ENCODE data around the gene CLIC1.

Gene CLIC1

GRCh38 chr6:31737991-31738979 is 2.0 kb upstream of the CLIC1 start:
- peak; percentile 48 for DNase-seq

DNA sequence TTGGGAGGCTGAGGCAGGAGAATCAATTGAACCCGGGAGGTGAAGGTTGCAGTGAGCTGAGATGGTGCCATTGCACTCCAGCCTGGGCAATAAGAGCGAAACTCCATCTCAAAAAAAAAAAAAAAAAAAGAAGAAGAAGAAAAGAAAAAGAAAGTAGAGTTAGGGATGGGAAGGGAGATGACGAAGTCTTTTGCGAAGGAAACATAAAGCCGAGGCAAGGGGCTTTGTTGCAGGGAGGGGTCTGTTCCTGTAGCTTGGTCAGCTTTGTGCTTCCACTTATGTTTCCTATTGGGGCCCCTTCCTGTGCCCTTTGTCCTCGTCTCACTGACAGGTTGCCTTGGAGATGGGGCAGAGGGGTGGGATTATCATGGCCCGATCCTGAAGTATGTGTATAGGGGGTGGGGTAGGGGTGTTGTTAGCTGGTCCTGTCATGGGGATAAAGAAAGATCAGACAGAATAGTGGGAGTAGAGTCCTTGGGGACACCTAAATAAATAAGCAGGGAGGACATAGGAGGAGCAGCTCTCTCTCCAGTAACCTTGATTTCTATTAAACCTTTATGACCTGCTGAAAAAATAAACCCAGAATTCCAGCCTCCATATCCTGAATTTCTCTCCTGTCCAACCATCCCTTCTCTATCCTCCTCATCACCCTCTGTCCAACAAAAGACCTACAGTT is 1.1 kb upstream of the CLIC1 start:
- no peak for DNase-seq

DNA sequence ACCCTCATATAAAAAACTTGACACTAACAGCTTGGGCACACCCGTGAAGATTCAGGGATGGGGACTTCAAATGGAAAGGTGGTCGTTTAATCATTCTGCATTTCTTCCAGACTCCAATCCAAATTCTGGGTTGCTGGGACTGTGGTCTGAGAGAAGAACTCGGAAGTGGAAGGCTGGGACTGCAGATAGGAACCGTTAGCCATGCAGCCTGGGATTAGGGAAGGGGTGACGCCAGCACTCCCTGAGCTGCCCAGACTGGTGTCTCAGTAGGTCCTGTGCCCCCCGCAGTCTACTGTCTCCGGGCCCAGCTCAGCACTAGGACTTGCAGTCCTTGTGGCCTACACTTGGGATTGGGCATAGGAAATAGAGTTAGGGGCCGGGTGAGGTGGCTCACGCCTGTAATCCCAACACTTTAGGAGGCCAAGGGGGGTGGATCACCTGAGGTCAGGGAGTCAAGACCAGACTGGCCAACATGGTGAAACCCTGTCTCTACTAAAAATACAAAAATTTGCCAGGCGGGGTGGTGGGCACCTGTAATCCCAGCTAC is 511 bp upstream of the CLIC1 start:
- DNase-seq: no peak

- peak; percentile 41 for DNase-seq
These were observed 1.4 kb downstream of the CLIC1 start for GRCh38 chr6:31734821-31735406.

GRCh38 chr6:31734247-31734820 is 2.0 kb downstream of the CLIC1 start:
- DNase-seq: no peak

DNA sequence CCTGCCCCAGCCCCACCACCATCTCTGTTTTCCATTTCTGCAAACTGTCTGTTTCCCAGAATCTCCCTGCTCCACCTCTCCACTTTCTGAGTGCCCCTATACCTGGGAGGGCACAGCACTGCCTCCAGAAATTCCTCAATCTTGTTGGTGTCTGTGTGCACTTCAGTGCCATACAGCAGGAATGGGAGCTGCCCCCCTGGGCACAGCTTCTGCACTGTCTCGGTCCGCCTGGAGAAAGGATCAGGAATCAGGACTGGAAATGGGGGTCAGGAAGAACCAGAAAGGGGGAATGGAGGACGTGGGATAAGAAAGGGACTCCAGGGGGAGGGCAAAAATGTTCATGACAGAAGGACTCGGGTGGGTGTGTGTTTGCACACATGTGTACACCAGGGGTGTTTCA is 2.6 kb downstream of the CLIC1 start:
- no peak for DNase-seq

- DNase-seq: no peak
These were observed 4.3 kb downstream of the CLIC1 start for GRCh38 chr6:31732029-31732428.

GRCh38 chr6:31730631-31731086 is 5.7 kb downstream of the CLIC1 start:
- DNase-seq: no peak

DNA sequence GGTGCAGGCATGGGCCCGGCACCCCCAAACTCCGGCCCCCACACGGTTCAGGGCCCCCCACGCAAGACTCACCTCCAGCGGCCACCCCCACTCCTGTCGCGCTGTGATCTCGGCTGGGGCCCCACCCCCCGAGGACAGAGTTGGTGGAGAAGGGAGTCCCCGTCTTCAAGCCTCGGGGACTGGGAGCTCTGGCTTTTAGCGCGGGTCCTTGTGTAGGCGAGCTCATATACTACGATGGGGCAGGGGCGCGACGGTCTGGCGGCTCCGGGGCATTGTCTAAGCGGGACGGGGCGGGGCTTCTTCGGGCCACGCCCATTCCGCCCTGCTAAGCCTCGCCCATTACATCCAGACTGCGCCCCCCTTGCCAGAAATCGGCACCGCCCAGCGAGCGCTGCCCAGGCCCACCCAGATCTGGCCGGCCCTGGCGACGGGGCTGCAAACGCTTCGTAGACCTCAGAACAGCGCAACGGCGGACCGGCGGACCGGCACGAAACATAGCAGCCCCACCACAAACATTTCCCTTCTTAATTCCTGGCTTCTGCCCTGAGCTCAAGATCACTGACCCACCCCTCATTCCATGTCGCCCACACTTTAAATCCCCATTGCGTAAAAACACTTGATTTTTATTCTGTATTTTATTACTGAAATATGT is 6.2 kb downstream of the CLIC1 start:
- peak; percentile 55 for DNase-seq

GRCh38 chr6:31729515-31729978 is 6.8 kb downstream of the CLIC1 start:
- DNase-seq: peak; percentile 69

GRCh38 chr6:31728767-31729514 is 7.4 kb downstream of the CLIC1 start, which contains the start of gene DDAH2:
DDAH2 (minus strand) TSS chr6:31729299; CDS start chr6:31729161, 138 bp downstream.
- DNase-seq: no peak

DNA sequence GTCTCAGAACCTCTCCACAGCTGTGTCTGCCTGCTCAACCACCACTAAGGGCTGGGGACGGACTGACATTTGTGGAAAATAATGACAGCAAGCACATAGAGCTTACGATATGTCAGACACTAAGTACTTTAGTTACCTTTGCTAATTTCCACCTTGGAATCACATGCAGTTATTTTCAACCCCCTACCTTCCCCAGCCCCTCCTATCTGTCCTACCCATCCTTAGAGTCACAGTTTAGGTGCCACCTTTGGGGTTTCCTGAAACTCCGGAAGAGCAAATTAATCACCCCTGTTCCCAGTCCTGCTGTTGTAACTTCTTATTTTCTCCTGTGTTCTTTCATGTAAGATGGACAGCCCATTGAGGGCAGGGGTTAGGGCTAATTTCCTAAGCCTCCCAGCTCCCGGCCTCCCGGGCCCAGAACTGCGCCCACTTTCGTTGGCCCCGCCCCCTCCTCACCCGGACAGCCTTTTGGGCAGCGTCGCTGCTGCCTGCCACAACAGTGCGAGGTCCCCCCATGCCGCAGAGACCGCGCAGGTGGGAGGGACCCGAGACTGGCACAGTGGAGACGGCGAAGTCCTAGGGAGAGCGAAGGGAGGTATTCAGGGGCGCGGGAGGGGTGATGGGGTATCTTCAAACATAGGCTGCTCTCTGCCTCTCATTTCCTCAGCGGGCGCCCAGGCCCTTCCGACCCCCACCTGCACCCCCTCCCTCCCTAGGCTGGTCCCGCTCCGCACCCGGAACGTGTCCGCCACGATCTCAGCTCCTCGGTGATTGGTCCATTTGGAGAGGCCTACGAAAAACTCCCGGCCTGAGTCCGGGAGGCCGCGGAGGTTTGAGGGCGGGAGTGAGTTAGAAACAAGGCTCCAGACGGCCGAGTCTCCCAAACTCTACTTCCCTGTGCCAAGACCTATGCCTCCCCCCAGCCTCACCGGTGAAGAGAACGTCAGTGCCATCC is 8.3 kb downstream of the CLIC1 start:
- no peak for DNase-seq

DNA sequence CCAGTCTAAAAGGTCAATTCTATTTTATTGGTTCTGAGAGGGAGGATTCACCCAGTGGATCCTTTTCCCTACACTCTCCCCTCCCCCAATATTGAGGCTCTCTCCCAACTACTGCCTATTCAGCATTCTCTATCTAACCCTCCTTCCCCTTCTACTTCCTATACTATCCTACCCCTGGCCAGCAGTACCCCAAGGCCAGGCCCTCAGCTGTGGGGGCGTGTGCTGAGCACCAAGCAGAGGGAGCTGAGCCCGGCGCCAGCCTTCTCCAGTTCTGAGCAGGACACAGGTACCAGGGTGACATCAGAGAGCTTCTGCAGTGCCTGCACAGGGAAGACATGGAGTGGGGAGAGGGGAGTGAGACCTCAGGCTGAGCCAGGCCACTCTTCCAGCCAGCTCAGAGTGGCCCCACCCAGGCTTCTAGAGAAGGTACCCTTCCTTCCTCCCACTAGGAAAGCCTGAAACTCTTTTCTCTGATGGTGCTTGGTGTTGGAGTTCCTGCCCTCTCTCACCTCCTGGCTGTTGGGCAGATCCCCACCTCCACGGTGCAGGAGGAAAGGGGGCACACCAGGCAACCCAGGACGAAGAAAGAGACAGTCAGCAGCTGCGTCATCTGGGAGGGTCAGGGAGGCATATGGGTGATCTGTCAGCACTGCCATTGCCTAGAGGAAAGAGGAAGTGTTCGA is 9.2 kb downstream of the CLIC1 start:
- DNase-seq: no peak

GRCh38 chr6:31725502-31726350 is 10.6 kb downstream of the CLIC1 start:
- DNase-seq: no peak

DNA sequence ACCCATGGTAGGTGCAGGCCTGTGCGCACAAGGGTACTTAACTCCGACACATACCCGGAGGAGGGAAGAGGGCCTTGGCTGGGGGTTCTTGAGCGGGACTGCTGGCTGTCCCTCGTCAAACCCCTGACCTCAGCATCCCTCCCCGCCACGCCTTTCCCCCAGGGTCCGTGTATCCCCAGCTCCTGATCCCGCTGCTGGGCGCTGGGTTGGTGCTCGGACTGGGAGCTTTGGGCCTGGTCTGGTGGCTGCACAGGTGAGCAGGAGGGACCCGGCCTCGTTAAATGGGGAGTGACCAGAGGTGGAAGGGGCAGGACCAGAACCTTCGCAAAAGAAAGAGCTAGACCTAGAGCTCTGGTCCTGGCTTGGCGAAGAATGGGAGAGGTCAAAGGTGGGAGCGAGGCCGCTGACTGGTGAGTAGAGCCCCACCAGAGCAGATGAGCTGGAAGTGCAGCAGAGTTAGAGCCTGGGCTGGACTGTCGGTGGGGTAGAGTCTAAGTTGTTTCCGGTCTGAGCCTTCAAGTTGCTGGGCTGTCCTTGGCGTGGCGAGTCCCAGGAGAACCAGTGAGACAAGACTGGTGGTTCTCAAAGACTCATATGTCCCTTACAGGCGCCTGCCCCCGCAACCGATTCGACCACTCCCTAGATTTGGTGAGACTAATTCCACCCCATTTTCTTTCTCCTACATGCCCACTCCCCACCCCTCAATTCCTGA is 12.2 kb downstream of the CLIC1 start:
- no peak for DNase-seq

DNA sequence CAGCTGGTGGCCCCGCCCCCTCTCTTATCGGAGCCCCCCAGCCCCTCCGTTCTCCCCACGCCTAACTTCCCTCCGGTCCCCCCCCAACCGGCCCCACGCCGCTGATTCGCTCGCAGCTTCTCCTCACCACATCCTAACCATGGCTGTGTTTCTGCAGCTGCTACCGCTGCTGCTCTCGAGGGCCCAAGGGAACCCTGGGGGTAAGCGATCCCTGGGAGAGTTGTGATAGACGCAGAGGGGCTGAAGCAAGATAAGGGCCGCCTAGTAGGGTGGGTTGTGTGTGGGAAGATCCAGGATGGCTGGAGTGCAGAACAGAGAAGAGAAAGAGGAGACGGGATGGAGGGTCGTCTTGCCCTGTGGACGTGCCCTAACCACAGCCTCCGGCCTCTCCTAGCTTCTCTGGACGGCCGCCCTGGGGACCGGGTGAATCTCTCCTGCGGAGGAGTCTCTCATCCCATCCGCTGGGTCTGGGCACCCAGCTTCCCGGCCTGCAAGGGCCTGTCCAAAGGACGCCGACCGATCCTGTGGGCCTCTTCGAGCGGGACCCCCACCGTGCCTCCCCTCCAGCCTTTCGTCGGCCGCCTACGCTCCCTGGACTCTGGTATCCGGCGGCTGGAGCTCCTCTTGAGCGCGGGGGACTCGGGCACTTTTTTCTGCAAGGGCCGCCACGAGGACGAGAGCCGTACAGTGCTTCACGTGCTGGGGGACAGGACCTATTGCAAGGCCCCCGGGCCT is 12.9 kb downstream of the CLIC1 start, which contains the start of gene MPIG6B:
MPIG6B (plus strand) TSS at position 129 of the 735 bp plus-strand sequence; CDS start at position 140, 11 bp downstream.
- no peak for DNase-seq

DNA sequence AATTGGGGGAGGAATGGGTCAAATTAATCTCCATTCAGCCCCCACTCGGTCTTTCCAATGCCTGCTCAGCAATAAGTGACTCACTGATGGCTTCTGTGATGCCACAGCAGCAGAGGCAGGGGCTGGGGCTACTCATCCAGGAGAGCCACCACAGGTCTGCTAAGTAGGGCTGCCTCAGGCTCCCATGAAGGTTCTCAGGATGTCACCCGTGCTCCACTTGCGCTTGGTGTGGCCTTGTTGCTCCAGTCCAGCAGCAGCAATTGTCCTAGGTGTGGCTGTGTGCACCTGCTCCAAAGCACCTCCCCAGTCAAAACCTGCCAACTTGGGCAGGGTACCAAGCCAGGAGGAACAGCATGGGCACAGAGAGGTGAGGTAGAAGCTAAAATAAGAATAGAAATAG is 14.2 kb downstream of the CLIC1 start:
- DNase-seq: no peak

Measured in stimulated activated CD4-positive, alpha-beta T cell treated with anti-CD3 and anti-CD28 coated beads, Interleukin-1b, Interleukin-23, amount 100 ng/mL, for 48 hours (primary cell).